Measurements from ENCODE around the gene MECP2.
"Not testable (repeated sequence)": the region's sequence is repeated elsewhere in the genome, so short reads cannot be mapped to it uniquely, and the experiment has no call there.

Gene MECP2

GRCh38 chrX:154097589-154098541 is at the start of gene MECP2:
Gene MECP2 (minus strand): TSS chrX:154097717.
- peak; percentile 93 for DNase-seq (ENCODE audit: low spot score)

- DNase-seq (ENCODE audit: low spot score), result not testable (repeated sequence)
Measured at GRCh38 chrX:154144010-154144409, 46.5 kb upstream of the MECP2 start, which contains the start of gene OPN1LW. Gene OPN1LW (plus strand): TSS chrX:154144243. CDS start chrX:154144284, 41 bp downstream.

GRCh38 chrX:154142950-154143745 is 45.6 kb upstream of the MECP2 start:
- DNase-seq (ENCODE audit: low spot score), result no peak

GRCh38 chrX:154142386-154142785 is 44.9 kb upstream of the MECP2 start:
- DNase-seq (ENCODE audit: low spot score), result no peak

GRCh38 chrX:154140742-154141141 is 43.2 kb upstream of the MECP2 start:
- no peak for DNase-seq (ENCODE audit: low spot score)

GRCh38 chrX:154140206-154140605 is 42.7 kb upstream of the MECP2 start:
- DNase-seq (ENCODE audit: low spot score), result no peak

GRCh38 chrX:154138857-154139256 is 41.3 kb upstream of the MECP2 start:
- no peak for DNase-seq (ENCODE audit: low spot score)

GRCh38 chrX:154136627-154137161 is 39.2 kb upstream of the MECP2 start:
- peak; percentile 81 for DNase-seq (ENCODE audit: low spot score)

GRCh38 chrX:154135458-154136229 is 38.1 kb upstream of the MECP2 start:
- no peak for DNase-seq (ENCODE audit: low spot score)

GRCh38 chrX:154132366-154132765 is 34.8 kb upstream of the MECP2 start:
- DNase-seq (ENCODE audit: low spot score), result no peak

- no peak for DNase-seq (ENCODE audit: low spot score)
Measured at GRCh38 chrX:154131955-154132354, 34.4 kb upstream of the MECP2 start.

GRCh38 chrX:154126101-154126500 is 28.6 kb upstream of the MECP2 start:
- DNase-seq (ENCODE audit: low spot score), result no peak

GRCh38 chrX:154125391-154126040 is 28.0 kb upstream of the MECP2 start:
- DNase-seq (ENCODE audit: low spot score), result no peak

GRCh38 chrX:154123241-154124219 is 26.0 kb upstream of the MECP2 start:
- no peak for DNase-seq (ENCODE audit: low spot score)

GRCh38 chrX:154121961-154122360 is 24.4 kb upstream of the MECP2 start:
- DNase-seq (ENCODE audit: low spot score), result no peak

- DNase-seq (ENCODE audit: low spot score), result no peak
Measured at GRCh38 chrX:154121207-154121606, 23.7 kb upstream of the MECP2 start.

- no peak for DNase-seq (ENCODE audit: low spot score)
Measured at GRCh38 chrX:154120567-154120966, 23.1 kb upstream of the MECP2 start.

- DNase-seq (ENCODE audit: low spot score), result no peak
Measured at GRCh38 chrX:154117566-154117965, 20.0 kb upstream of the MECP2 start.

GRCh38 chrX:154116426-154117211 is 19.1 kb upstream of the MECP2 start:
- no peak for DNase-seq (ENCODE audit: low spot score)

All from ecto neural progenitor cell (in vitro differentiated cells).